NCI-H774 (cell line): Measurements from ENCODE around the gene FBXL17.

Source experiments
- DNase-seq: peaks from one replicate; lab custom pipeline; 2025; lab: John Stamatoyannopoulos, UW

Gene FBXL17

DNA sequence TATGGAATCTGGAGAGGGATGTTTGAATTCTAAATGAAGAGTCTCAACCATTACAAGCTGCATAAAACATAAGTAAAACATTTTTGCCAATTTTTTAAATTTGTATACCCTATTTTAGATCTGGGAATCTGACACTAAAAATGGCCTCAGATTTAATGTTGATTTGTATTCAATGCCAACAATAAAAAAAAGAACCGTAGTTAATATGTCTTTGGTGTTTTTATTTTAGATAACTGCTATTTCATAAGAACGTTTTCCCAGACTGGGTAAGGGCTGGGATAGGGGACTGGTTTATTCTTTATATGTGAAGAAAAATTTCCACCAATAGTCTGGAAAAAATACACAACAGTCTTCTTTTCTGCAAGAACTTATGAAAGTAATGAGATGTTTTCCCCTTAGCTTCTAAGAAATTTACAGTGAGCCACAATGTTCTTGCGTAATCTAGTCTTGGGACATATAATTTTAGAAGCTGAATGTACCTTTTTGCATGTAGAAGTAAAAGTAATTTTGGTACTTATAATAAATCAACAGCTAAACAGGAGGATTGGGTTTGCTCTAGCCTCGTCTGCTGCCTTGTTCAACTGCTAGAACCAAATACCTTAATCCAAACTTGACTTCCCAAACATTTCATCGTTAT lies 466.6 kb downstream of the FBXL17 start:
- DNase-seq: no peak

DNA sequence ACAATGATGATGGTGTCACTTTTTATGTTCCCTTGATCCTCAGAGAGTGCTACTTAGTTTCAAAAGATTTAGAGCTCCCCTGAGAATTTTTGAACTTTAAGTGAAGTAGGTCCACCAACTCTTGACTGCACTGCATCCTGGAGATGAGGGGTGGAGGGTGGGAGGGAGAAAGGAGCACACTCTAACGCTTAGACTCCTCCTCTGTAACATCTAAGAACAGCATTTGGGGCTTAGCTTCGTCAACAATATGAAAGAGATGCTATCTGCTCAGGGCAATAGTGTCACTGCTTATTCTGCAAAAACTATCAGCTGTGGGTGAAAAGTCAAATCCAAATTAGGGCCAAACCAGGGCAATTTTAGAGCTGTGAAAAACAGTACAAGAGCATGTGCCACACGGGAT lies 468.4 kb downstream of the FBXL17 start:
- DNase-seq: no peak

DNA sequence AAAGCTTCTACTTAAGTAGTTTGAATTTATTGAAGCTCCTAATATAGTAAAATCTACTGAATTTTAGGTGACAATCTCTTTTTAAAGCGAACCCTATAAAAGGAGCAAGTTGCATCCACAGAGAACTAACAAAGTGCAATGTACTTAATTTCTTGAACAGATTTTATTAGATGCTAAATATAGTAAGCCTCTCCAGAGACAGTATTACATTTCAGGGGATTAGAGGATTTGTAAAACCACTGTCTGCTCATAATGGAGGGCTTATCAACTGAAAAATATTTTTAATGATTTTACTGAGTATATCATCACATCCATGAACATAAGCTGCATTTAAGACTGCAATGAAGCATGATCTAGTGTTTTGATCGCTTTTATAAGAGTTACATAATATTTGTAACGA lies 481.2 kb downstream of the FBXL17 start:
- DNase-seq: no peak

DNA sequence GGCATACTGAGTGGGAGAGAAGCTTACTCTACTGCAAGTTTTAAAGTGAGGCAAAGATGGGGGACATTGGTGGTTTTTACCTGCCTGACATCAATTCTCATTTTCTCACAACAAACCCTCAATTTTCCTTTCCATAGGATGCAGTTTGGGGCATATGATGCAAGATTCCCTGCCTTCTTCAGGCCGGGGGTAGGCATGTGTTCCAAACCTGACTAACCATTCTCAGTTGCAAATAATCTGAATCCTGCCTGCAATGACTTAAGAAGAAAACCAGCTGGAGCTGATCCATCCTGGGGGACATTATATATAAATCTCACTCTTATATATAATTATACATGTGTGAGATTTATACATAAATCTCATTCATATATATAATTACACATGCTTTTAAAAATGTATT lies 487.5 kb downstream of the FBXL17 start:
- DNase-seq: no peak

DNA sequence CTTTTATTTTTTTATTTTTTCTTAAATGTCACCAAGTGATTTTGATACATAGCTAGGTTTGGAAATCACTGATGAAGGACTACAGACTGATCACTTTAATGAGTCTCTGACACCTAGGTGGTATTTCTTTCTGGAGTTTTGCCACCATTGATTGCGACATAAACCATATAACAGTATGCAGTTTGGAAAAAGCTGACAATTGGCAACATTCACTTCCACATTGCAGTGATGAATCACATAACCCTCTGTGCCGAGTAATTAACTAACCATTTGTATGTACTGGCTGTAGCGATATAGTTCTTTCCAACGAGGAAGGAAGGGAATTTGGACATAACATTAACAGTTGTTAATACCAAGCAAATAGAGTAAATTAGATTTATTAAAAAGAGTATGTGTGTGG lies 488.3 kb downstream of the FBXL17 start:
- no peak for DNase-seq

DNA sequence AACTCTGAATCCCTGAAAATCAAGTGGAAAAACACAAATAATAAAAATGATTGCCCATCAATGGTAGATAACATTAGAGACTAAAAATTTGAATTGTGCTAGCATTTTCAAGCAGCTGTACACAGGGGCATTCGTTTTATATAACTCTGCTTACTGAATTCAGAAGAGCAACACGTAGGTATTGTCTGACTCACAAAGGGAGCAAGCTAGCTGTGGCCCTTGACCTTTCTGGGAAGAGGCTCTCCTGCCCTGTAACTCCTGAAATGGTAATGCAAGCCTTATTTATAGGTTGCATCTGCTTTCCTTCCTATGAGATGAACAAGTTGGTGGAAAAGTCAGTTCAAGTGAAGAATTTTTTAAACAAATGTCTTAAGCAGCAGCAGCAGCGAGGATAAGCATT lies 492.5 kb downstream of the FBXL17 start:
- no peak for DNase-seq

DNA sequence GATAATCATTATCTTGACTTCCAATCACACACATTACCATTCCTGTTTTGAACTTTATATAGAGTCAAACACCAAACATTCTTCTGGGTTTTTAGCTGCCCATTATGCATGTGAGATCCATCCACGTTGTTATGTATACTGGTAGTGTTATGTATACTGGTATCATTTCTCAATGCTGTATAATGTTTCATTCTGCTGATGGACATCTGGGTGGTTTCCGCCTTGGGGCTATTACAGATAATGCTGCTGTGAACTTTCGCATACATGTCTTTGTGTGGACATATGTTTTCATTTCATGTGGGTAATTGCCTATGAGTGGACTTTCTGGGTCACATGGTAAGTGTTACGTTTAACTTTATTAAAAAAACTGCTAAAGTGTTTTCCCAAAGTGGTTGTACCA lies 493.4 kb downstream of the FBXL17 start:
- DNase-seq: no peak

DNA sequence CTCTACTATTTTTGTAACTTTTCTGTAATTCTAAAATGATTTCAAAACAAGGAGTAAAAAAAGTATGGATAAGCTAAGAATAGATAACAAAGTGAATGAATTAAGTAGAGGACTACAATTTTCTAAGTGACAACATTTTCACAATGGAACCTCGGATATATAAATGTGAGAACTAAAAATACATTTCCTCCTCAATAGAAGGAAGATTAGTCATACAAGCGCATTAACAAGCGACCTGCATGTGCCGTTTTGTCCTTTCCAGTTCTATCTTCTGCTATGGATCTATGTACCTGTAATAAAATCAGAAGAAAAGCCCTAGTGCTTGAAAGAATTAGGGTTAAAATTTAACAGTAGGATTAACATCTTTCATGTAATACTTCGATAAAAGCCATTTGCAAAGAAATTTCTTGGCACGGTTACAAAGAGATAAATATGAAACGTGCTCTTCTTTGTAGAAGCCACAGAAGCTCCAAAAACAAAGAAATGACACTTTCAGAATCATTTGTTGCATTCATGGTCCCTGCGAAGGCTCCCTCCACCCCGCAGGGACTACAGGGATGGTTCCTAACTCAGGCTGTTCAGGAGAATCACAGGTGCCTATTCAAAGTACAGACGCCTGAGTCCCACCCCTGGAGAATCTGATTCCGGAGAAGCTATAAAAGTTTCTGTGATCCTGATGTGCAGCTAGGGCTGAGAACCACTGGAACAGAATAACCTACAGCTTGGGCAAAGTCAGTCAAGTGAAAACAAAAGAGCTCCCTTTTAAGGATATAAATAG lies 494.5 kb downstream of the FBXL17 start:
- no peak for DNase-seq

DNA sequence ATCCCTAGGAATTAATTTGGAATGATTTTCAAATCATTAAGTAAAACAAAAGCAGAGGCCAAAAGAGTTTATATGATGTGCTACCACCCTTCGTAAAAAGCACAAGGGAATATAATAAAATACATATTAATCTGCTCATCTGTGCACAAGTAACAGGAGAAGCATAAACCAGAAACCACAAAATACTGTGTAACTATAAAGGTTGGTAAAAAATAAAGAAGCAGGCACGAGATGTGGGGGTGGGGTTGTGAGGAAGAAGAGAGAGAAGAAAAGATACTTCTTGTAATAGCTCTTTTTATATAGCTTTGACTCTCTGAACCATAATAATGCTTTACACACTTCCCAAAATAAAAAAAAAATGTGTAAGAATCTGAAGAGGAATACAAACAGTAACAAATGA lies 496.3 kb downstream of the FBXL17 start:
- DNase-seq: no peak

DNA sequence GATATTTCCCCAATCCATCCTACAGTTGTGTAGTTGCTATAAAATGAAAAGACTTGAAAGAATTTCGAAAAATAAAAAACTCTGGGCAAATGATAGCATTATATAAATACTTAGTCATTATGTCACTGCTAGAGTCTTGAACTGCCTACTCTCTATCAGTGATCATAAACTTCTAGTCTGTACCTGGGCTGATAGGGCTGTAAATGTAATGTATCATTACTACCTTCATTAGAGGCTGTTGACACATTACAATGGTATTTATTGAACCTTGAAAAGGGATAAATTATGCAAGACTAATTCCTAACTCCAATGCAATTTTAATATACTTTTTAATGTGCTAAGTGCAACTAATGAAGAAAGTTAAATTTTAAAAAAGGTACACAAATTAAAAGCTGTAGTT lies 497.0 kb downstream of the FBXL17 start:
- no peak for DNase-seq

DNA sequence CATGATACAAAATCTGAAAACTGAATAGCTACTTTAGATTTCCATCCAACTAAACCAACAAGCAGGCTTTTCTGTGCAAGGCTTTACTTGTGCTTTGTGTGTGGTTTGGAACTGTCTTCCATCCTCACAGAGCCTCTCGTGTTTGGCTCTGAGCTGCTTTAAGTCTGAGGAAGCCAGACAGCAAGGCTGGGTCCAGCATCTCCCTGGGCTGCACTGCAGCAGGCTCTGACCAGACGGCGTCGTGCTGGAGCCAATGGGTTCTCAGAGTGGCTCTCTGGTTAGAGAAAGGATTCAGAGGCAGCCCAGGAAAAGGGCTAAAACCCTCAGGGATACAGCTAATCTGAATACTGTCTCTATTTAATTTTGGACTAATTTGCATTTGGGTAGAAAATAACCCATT lies 503.2 kb downstream of the FBXL17 start:
- DNase-seq: no peak

DNA sequence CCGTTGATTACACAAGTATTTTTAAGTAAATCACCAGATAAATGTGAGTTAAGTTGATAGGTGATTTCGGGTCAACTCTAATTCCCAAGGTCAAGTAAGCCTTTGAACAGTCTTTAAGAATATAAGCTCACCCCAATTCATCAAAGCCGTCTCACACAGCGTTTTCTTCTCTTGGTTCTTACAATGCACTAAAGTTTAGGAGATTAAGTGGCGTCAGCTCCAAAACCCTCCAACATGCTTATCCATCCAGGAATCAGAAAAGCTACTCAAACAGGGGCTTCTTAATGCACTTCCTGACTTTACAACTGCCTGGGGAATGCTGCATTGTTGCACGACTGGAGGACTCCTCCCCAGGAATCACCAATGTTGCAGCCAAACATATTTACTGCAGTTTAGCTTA lies 505.0 kb downstream of the FBXL17 start:
- no peak for DNase-seq

DNA sequence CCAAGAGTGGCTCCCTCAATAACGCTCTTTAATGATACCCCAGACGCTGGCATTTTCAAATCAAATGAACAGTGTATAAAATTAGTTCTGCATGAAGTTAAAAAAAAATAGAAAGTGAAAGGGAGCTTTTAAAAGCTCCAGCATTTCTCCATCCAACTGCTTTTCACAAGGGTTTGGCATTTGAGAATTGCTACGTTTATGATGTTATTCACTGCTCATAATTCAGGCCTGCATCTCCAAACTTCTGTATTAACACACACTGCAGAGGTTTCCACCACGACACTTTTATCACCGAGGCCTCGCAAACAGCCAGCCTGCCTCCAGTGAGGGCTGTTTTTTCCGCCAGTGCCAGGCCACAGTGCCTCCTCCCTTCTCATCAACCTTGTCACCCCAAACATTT lies 505.6 kb downstream of the FBXL17 start:
- no peak for DNase-seq

DNA sequence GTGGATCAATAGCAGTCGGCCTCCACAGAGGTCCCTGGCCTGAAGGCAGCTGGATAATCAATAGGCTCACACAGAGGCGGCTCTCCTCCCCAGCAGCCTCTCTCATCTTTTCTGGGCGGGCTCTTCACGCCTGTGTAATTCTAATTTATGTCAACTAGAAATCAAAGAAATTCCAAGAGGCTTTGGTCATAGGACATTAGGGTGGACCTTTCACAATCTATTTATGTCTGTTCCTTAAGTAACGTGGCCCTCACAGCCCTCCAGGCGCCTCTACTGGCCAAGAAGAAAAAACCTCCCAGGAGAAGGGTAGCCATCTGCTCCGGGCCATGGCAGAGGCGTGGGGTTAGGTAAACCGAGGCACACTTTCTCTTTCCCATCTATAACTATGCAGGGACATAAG lies 506.1 kb downstream of the FBXL17 start:
- no peak for DNase-seq

DNA sequence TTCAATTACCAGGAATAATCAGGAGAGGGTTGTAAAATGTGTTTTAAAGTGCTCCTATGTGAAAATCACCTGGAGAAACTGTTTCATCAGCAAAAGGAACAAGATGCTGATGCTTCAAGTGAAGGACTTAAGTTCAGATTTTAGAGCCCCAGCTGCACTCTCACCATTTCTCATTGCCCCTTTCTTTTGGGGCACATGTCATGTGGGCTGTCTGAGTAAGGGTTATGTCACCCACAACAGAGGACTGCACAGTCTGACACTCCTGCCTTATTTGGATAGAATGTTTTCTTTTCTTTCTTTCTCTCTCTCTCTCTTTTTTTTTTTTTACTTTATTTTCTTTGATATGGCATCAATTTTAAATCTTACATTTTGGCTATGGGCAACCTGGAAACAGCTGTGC lies 507.1 kb downstream of the FBXL17 start:
- no peak for DNase-seq

DNA sequence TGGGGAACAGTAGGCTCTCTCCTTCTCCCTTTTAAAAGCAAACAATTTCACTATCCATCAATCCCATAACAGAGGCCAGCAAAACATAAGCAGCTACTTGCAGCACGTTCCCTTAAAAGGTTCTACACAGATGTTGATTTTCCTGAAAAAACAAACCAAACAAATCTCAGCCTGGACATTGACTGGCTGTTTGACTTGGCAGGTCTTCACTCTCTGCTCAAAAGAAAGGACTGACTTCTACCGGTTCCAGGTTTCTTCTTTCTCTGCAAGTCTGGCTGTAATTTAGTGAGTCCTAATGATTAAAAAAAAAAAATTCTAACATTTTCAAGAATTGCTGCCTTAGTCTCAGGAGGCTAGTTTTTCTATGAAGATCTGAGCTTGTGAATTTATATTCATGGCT lies 508.0 kb downstream of the FBXL17 start:
- peak; percentile 62 for DNase-seq

DNA sequence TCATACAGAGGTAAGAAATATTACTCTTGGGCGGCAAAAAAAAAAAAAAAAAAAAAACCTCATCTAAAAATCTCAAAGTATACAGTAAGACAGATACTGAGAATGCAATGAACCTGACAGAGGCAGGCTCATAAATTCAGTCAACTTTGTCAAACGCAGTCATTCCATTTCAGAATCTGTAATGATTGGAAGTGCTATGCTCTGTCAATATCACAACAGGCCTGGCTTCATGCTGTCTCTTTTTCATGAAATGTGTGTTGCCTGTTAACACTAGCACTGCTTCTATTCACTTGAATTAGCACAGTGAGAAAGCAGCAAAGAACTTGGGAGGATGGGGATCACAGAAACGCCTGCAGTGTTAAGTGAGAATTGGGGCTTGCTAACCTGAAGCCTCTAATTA lies 510.9 kb downstream of the FBXL17 start:
- DNase-seq: no peak

DNA sequence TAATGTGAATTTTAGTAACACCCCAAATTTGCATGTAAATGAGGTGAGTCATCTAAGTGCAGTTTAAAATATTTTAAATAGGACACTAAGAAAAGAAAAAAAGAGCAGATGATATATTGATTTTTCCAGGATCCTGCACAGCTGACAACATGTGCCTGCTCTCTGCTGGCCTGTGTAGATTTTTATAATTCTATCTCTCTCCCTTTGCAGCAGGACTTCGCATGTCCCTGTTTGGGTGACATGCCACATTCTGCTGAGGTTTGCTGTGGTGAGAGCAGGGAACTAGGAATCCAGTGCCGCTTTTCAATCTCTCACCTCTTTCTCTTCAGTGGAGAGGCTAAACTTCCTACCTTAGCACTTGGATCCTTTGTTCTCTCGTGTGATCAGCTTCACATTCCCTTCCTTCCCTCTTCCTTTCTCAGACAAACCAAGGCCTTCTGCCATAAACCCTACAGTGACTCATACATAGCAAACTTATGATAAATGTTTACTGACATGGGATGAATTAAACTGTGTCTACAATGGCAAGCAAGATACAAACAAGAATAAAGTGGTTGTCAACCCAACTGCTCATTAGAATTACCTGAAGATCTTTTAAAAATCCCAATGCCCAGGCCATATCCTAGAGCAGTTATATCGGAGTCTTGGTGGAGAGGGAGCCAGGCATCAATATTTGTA lies 512.3 kb downstream of the FBXL17 start:
- DNase-seq: no peak

DNA sequence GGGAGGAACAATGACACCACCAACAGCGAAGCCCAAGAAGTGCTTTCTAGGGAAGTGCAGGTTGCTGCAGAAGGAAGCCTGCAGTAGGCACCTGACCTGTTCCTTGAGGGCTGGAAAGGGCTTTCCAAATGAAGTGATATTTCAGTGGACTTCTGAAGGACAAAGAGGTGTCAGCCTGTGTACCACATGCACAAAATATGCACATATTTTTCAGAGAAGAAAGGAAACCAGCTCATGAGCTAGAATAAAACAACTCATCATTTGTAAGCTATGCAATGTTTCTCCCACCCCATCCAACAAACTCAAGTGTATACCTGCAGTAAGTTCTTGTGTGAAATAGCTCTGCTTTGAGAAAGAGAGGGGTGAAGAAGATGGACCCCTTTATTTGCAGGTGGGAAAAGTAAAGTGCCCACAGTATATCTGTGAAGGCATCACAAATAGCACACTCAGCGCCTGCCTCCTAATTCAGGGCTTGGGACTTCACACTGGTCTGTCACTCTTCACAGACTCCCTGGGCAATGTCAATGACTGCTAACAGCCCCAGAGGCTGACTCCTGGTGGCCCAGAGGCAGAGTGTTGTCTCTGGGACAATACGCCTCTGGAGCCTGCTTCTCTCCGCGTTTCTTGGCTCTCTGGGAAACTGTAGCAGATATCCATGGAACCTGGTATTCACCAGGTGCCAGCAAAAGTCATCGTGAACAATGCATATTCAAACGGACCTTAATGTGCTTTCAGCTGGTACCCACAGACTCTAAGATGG lies 513.1 kb downstream of the FBXL17 start:
- DNase-seq: no peak

DNA sequence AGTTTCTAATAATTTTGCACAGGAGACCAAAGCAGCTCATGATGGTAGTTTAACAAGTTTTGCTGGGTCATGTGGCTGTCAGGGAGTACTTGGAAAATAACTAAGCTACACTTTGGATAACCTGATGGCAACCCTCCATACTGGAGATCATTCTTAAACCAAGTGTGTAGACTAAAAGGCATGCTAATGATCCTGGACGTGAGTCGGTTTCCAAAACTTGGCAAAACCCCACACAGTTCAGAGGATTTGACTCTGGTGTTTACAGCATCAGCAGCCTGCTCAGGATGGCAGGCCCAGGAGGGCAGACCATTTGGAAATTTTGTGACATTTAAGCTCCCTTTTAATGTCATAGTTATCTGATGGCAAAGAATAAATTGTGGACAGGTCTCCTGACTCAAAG lies 514.6 kb downstream of the FBXL17 start:
- DNase-seq: no peak

DNA sequence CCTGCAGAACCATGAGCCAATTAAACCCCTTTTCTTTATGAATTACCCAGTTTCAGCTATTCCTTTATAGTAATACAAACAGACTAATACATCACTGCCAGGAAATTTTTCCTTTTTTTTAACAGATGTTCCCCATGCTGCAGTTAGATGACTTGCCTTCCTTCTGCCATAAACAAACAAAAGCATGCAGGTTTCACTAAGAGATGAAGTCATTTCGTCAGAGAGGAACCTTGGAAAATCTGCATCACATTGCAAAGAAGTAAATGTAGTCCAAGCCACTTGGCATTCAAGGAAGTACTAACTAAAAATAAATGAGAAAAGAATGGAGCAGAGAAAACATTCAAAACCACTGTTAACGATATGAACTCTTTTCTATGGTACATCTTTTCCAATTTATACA lies 517.1 kb downstream of the FBXL17 start:
- no peak for DNase-seq

DNA sequence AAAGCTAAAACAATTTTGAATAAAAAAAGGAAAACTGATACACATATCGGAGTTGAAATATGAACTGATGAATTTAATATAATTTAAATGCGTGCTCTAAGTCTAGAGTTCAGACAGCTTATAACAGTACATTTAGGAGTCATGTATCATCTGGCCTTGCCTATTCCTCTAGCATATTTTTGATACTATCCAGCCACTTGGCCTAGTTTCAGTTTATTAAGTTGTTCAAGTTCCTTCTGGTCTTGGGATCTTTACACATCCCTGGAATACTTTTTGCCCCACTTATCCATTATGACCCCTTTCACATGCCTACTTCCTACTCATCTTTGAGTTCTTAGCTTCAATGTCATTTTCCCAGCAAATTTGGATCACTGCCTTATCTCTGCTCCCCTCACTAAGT lies 518.8 kb downstream of the FBXL17 start:
- no peak for DNase-seq

DNA sequence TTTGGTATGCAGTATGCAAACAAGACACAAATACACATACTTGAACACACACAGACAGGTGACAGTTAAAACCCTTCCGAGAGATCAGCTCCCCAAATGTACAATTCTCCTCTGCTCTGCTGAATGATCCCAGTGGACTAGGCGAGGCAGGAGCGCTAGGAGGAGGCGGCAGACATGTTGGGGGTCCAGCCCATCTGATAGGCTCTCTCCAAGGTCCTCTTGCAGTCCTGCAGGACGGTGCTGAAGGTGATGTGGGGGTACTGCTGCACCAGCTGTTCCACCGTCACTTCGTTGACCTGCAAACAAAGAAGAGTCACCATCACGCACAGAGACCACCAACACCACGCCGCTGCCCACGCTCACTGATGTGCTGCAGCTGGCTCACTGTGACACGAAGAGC lies 520.3 kb downstream of the FBXL17 start:
- DNase-seq: no peak
